ENCODE measurements around the gene TSHZ3.

DNA sequence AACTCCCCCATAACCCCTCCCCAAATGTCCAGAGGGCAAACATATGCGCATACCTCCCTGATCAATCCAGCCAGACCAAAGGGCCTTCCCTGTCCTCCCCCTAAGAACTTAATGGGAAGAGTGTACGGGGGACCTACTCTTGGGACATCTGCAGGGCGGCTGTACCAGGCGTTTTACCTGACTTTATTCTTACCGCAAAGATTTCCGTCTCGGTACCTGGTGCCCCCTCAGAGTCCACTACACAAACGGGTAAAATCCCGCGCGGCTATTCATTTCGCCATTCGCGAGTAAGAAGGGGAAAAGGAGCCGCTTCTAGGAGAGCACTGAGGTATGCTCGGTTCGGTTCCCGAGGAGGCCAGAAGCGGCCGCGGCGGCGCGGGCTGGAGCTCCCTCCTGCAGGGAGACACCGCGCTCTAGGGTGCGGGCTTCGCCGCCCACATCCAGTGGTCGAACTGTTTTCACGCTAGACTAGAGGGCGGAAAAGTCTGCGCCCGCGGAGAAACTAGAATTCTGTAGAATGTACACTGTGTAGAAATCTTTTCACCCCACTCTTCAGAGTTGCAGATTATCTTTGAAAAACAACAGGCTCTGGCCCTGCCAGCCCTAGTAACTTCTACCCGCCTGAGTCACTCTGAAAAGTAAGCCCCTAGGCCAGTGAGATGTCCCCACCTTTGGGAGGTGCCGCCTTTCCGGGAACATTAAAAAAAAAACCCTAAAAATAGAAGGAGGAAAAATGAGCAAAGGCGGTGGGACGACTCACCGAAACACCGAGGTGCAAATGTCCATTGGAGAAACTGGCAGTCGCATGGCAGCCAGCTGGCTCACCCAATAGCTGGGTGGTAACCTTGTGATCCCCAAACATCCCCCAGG is 3.8 kb upstream of the TSHZ3 start:
- TF ChIP-seq CTCF (IDR thresholded peaks at IDR 0.05) (no peak), POLR2AphosphoS5 (IDR thresholded peaks at IDR 0.05) (no peak), POLR2A (IDR thresholded peaks at IDR 0.05) (no peak), EP300 (IDR thresholded peaks at IDR 0.05) (no peak)

Data from sigmoid colon (tissue), 4 donors.